ENCODE results near the gene RRAGD. TPM values are rescaled to one million over a fixed set of nuclear protein-coding genes. Genes with fewer than 3 reads are reported as not detected.

RRAGD gene
- total RNA-seq, 1 donor from 2014 or later, result 62.9 TPM

- intact Hi-C loops (cut with DNase I), result no loop called here
- ATAC-seq (no peak), DNase-seq (no peak)
- Histone ChIP-seq H3K4me1 (peaks cover 7% of the 10 kb centered on the region), H3K27ac (no peak overlapping the region), H3K27me3 (ENCODE audit: low read depth) (no peaks in the 10 kb centered on the region), H3K9me3 (no peaks in the 10 kb centered on the region), H3K36me3 (peaks cover 28% of the 10 kb centered on the region), H3K4me3 (no peak overlapping the region)
- TF ChIP-seq CTCF (IDR thresholded peaks at IDR 0.05), result no peak
These were observed 88.5 kb downstream of the RRAGD start for GRCh38 chr6:89323511-89323971.

GRCh38 chr6:89321131-89321970, 90.7 kb downstream of the RRAGD start:
- no peak for TF ChIP-seq CTCF (IDR thresholded peaks at IDR 0.05)
- Histone ChIP-seq H3K27ac (no peak overlapping the region), H3K9me3 (no peaks in the 10 kb centered on the region), H3K36me3 (peaks cover 6% of the 10 kb centered on the region), H3K27me3 (ENCODE audit: low read depth) (no peaks in the 10 kb centered on the region), H3K4me1 (peaks cover 7% of the 10 kb centered on the region), H3K4me3 (no peak overlapping the region)
- intact Hi-C loops (cut with DNase I), result no loop called here
- DNase-seq (peak; percentile 61), ATAC-seq (peak; percentile 83 to 93)

GRCh38 chr6:89320012-89320559, 92.0 kb downstream of the RRAGD start:
- intact Hi-C loops (cut with DNase I), result no loop called here
- no peak for ATAC-seq
- TF ChIP-seq CTCF (IDR thresholded peaks at IDR 0.05), result no peak
- H3K36me3 ChIP-seq, result no peaks in the 10 kb centered on the region
- DNase-seq, result no peak
- no peak overlapping the region for H3K4me3 ChIP-seq
- peaks cover 7% of the 10 kb centered on the region for H3K4me1 ChIP-seq
- no peaks in the 10 kb centered on the region for H3K9me3 ChIP-seq
- no peak overlapping the region for H3K27ac ChIP-seq
- H3K27me3 ChIP-seq (ENCODE audit: low read depth), result no peaks in the 10 kb centered on the region

- H3K36me3 ChIP-seq, result no peaks in the 10 kb centered on the region
- H3K9me3 ChIP-seq, result no peaks in the 10 kb centered on the region
- H3K27me3 ChIP-seq (ENCODE audit: low read depth), result no peaks in the 10 kb centered on the region
- H3K4me1 ChIP-seq, result peaks cover 24% of the 10 kb centered on the region
- DNase-seq, result no peak
- no peak overlapping the region for H3K27ac ChIP-seq
- TF ChIP-seq CTCF (IDR thresholded peaks at IDR 0.05), result no peak
- no peak for ATAC-seq
- no peak overlapping the region for H3K4me3 ChIP-seq
- intact Hi-C loops (cut with DNase I), result no loop called here
These were observed 95.0 kb downstream of the RRAGD start for GRCh38 chr6:89317067-89317466.

- ATAC-seq (no peak), DNase-seq (no peak)
- Histone ChIP-seq H3K27ac (no peak within 1 kb of the TSS), H3K4me3 (no peak within 1 kb of the TSS), H3K4me1 (peaks cover 25% of the 10 kb centered on the region), H3K9me3 (no peaks in the 10 kb centered on the region), H3K36me3 (no peaks in the 10 kb centered on the region), H3K27me3 (ENCODE audit: low read depth) (no peaks in the 10 kb centered on the region)
- intact Hi-C loops (cut with DNase I), result no loop called here
- no peak for TF ChIP-seq CTCF (IDR thresholded peaks at IDR 0.05)
These were observed 96.7 kb downstream of the RRAGD start, which contains the start of gene GABRR2 for GRCh38 chr6:89315249-89315885. Gene GABRR2, minus strand, starts transcription at chr6:89315299. Its CDS starts 134 bp downstream, at chr6:89315165.
